C4-2B (cell line): ENCODE data around the gene ZBTB16.

Source experiments
- CTCF ChIP-seq: fragments of 450-650 bp; conservative IDR thresholded peaks from 2 replicates; pipeline ENCODE4 v1.5.1; 2017; ENCODE audit warnings: mild to moderate bottlenecking
- ZFX ChIP-seq: fragments of 450-650 bp; IDR thresholded peaks from 2 replicates; pipeline ENCODE4 v1.6.1; 2017

- TF ChIP-seq CTCF: no peak
- TF ChIP-seq ZFX: no peak
Measured at GRCh38 chr11:114033066-114033465, 26.4 kb upstream of the ZBTB16 start.
